Stimulated activated naive CD4-positive, alpha-beta T cell (primary cell): ENCODE measurements around the gene KPNA4.
"Not testable (repeated sequence)": the region's sequence is repeated elsewhere in the genome, so short reads cannot be mapped to it uniquely, and the experiment has no call there.

Experiments
- DNase-seq, 6 experiments: peaks; one replicate each; lab custom pipeline; 2025; lab: John Stamatoyannopoulos, UW

The KPNA4 gene

DNA sequence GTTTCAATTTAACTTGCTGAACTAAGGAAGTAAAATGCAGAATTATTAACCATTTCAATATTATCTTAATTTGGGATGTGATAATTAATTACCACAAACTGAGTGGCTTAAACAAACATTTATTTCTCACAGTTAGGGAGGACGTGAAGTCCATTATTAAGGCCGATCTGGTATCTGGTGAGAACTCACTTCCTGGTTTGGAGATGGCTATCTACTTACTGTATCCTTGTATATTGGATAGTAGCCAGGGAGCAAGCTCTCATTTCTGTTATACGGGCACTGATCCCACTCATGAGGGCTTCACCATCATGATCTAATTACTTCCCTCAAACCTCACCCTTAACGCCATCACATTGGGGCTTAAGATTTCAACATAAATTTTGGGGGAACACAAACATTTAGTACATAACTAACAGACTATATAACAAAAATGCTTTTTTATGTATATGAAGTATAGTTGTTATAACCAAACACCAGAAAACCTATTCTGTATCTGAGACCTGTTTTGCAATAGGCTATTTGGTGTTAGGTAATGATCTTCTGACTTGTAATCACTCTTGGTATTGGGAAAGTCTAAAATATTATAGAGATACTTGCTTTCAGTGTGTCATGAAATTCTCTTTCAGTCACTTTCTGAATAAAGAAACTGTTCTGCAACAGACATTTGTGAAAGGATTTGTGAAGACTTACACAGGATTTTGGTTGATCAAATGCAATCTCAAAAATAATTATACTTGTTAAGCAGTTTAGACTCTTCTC lies 4.7 kb upstream of the KPNA4 start:
- DNase-seq = no peak

DNA sequence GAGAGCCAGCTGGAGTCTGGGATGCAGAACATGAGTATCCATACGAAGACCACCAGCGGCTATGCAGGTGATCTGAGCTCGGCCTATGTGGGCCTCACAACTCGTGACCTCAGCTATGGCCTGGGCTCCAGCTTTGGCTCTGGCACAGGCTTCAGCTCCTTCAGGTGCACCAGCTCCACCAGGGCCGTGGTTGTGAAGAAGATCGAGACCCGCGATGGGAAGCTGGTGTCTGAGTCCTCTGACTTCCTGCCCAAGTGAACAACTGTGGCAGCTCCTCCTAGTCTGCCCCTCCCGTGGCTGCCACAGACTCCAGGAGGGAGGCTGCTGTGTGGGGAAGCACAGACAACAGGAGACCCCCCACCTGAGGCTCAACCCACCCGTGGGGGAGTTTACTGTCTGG lies 3.6 kb upstream of the KPNA4 start:
- no peak for DNase-seq

DNA sequence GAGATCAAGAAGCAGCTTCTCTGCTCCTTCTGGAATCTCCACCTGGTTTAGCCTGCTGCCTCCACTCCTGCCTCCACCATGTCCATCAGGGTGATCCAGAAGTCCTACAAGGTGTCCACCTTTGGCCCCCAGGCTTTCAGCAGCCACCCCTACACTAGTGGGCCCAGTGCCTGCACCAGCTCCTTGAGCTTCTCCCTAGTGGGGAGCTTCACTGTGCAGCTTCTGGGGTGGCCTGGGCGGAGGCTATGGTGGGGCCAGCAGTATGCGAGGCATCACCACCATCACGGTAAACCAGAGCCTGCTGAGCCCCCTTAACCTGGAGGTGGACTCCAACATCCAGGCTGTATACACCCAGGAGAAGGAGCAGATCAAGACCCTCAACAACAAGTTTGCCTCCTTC lies 2.4 kb upstream of the KPNA4 start:
- DNase-seq = no peak

DNA sequence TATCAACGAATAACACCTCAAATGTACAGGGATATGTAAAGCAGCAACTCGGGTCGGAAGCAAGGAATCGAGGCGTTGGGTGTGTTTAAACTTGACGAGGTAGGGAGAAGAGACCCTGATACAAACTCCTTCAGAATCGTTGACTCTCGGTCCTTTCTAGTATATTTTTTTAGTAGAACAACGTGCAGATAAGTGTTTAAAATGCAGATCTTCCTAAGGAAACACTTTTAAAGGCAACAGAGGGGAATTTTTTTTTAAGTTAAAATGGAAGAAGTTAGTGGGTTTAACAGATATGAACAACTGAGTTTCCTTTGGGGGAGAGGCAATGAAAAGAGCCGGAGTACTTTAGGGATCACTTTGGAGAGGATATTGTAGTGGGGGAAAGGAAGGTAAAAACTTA lies 1.1 kb upstream of the KPNA4 start:
- DNase-seq = no peak

DNA sequence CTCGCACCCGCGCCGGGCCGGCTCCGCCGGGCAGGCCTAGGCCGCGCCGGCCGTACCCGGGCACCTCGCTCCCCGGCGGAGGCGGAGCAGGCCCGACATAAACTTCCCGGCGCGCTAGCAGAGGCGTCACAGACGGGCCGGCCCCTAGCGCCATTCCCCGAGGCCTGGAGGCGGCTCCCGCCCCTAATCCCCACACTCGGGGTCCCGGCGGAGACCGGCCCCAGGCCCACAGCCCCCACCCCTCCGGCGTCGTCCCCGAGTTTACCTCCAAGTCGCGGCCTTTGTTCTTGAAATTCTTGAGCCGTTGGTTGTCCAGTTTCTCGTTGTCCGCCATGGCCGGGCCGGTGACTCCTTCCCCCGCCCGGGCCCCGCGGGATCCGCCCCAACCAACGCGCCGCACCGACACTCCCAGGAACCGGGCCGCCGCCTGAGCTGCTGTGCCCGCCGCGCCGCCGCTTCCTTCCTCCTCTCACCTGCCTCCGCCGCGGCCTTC lies 376 bp downstream of the KPNA4 start:
- DNase-seq = peak in 3 of 6 experiments; percentile 54 to 76 (median 68)

DNA sequence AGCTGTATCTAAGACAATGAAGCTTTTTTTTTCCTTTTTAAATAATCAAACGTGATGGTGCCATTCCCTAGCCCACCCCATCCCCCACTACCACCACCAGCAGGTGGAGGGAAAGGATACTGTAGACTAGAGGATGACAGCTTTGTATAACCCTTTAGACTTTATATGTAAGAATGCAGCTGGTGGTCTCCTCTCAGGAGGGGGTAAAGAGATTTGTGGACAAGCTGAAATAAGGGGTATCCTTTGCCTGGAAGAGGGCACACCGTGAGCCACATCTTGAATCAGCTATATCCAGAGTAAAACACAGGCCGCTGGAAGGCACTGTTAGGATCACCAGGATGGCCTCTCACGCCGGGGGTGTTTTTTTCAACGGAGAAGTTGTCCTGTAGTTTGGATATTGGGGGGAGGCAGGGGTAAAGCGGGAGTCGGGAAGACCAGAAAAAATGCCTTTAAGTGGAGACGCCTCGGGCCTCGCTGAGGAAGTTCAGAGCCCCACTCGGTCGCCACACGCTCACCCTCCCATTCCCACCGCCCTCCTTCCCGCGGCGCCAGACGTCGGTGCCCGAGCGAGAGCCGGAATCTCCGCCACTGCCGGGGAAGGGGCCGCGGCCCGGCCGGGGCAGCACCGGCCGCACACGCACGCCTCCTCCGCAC lies 986 bp downstream of the KPNA4 start:
- DNase-seq = peak in 1 of 6 experiments; percentile 25

DNA sequence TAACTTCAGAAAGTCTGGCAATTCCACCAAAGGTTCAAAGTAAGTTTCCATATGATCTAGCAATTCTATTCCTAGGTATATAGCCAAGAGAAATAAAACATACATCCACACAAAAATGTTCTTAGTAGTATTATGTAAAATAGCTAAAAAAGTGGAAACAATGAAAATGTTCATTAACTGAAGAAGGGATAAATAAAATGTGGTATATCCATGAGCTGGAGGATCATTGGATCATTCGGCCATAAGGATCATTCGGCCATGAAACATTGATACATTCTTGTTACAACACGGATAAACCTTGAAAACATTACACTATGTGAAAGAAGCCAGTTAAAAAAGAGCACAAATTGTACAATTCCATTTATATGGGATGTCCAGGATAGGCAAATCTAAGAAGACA lies 2.4 kb downstream of the KPNA4 start:
- DNase-seq = no peak

DNA sequence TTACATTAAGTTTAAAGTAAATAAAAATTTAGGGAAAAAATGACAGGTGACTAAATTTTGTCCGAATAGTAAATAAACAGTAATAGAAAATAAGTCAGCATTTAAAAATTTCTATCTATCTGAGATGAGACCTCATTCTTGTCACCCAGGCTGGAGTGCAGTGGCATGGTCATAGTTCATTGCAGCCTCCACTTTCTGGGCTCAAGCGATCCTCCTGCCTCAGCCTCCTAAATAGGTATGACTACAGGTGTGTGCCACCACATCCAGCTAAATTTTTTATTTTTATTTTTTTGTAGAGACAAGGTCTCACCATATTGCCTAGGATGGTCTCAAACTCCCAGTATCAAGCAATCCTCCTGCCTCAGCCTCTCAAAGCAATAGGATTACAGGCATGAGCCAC lies 7.8 kb downstream of the KPNA4 start:
- no peak for DNase-seq

DNA sequence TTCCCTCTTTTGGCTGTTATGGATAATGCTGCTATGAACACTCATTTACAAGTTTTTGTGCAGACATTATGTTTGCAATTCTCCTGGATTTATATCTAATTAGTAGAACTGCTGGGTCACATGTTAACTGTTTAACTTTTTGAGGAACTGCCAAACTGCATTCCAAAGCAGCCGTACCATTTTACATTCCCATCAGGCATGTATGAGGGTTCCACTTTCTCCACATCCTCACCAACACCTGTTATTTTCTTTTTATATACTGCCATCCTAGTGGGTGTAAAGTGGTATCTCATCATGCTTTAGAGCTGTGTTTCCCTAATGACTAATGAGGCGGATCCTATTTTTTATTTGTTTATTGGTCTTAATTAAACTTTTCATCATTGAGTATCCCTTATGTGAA lies 9.2 kb downstream of the KPNA4 start:
- DNase-seq = no peak

DNA sequence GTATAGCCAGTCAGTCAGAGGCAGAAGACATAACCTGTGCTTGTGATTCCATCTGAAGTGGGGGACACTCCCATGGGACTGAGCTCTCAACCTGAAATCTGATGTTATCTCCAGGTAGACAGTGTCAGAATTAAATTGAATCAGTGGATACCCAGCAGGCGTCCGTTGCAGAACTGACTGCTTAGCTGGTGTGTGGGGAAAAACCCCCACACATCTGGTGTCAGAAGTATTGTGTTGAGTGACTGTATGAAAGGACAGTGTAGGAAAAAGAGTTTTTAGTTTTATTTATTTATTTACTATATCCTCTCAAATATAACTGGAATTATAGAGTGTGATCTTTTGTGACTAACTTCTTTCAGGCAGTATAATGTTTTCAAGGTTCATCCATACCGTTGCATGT lies 10.4 kb downstream of the KPNA4 start:
- DNase-seq = no peak

DNA sequence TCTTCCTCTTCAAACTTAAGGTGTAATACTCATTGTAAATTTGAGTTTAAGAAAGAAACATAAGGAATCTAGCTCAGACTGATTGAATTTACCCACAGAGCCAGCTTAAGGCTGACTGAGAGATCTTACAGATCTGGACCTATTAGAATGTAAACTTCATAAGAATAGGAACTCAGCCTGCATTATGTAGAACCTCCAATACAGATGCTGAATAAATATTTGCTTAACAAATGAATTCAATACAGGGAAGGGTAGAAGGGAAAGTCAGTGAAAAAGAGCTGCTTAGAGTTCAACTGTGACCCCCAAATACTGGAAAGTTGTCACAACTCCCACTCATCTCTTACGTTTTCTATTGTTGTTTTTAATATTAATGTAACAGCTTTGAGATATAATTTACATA lies 11.5 kb downstream of the KPNA4 start:
- no peak for DNase-seq

DNA sequence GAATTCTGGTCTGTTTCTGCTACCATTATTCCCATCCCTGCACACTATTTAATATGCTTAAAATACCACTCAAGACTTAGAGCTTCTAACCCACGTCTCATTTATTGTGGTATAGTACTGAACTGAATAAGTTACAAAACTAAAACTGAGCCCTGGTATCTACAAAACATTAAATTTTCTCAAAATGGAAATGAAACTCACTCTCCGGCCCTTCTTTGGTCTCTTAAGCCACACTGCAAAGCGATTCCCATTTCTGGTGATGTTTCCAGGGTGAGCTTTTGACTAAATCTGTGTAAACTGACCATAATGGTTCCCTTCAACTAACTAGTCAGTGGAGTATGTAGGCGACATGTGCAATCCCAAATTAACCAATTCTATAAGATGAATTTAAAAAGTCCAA lies 18.6 kb downstream of the KPNA4 start:
- no peak for DNase-seq

DNA sequence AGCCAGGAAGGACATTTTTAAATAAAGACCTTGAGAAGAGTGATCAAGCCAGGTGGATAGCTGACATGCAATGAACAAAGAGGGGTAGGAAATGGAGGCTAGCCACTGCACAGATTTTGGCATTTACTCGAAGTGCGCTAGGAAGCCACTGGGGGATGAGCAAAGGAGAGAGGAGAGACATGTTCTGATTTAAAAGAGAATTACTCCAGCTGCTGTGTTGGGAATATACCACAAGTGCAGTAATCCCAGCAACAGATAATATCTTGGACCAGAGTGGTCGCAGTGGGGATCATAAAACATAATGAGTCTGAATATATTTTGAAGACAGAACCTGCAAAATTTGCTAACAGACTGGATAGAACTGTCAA lies 19.9 kb downstream of the KPNA4 start:
- no peak for DNase-seq

DNA sequence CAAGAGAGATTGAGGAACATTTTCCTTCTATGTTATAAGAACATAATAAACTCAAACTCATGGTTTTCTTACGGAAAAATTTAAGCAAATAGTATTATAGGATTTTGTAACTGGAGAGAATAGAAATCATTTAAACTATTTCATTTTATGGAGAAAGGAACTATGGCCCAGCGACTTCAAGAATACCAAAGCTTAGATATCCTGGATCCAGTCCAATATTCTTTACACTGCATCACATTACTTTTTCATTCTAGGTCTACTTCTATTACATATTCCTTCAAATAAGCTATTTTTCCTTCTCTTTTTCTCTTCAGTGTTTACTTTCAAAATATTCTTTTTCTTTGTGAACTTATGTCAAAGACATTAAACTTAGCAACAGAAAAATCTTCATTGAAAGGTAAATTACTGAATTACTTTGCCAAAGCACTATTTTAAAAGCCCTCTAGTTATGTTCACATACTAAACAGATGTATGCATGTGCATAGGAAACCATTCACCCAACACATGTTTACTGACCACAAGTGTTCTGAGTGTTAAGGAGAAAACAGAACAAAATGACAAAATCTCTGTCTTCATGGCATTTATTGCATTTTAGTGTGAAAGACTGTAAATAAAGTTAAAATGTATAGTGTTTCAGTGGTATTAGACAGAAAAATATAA lies 20.4 kb downstream of the KPNA4 start:
- no peak for DNase-seq

DNA sequence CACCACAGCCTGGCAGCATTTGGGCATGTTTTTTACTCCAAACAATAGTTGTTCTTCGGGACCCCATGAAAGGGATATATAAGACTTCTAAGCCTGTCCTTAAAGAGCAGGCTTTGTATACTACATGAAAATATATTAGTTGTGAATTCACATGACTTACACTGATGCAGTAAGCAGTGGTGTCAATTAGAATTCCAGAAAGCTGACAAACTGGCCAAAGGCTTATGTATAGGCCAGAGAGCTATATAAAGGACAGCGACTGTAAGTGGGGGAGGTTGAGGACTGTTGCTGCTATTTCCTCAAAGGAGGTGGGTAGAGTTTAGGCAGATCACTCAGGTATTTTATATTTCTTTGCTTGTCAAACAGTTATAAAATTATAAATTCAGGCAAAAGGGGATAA lies 24.8 kb downstream of the KPNA4 start:
- DNase-seq = no peak

DNA sequence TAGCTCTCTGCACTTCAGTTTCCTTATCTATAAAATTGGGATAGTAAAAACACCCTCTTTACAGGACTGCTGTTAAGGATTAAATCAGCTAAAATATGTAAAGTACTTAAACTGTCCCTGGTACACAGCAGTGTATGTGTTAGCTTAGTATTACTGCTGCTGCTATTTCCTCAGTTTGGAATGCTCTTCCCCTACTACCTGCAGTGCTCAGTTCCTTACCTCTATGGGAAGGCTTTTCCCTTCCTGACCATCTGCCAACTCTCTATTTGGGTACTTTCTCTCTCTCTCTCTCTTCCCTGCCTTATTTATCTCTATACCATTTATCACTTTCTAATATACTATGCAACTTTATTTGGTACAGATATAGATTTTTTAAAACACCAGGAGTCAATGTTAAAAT lies 26.5 kb downstream of the KPNA4 start:
- DNase-seq = no peak

DNA sequence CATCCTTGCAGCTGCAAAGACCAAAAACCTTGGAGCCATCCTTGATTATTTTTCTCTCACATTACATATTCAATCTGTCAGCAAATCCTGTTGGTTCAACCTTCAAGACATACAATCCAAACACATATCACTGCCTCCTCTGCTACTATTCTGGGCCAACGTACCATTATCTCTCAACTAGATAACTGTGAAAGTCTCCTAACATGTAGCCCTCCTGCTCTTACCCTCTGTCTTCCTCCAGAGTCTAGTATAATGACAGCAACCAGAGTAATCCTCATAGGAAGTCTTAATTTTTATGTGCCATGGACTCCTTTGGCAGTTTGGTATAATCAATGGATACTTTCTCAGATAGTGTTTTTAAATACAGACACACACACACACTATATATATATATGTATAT lies 27.6 kb downstream of the KPNA4 start:
- no peak for DNase-seq

DNA sequence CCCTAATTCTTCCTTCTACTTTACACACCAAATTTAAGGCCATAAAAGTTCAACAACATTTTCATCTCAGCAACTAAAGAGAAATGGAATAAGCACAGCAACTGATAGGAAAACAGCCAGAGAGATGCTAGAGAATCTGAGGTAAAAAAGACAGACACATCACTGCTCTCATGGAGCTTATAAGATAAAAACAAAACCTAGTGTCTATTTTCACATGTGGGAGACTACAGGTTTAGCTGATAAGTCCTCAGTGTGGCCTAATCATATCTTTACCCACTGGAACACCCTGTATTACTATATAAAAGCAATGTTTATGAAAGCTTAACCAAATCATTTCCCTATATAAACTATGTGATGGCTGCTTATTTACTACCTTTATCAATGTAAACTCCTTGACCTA lies 33.0 kb downstream of the KPNA4 start:
- DNase-seq = no peak

DNA sequence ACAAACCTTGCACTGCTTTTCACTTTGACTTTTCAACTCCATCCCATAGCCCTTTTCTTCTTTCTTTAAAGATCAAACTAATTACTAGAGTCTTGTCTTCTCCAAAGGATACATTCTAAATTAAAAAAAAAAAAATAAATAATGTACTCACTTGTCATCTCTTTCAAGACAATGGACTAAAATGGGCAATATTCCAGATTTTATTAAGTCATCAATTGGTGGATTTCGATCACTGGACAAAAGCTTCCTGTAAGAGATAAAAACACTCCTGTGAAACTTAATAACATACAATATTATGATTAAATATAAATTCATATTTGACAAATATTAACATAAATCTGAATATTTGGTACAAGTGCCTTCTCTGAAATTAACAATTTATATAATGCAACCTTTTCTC lies 34.1 kb downstream of the KPNA4 start:
- DNase-seq = no peak

DNA sequence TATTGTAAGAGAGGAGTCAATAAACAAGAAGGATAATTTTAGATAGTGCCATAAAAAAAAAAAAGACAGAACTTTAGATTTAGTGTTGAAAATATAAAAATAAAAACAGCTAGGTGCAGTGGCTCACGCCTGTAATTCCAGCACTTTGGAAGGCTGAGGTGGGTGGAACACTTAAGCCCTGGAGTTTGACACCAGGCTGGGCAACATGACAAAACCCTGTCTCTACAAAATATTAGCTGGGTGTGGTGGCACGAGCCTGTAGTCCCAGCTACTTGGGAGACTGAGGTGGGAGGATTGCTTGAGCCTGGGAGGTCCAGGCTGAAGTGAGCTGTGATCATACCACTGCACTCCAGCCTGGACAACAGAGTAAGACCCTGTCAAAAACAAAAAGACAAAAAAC lies 49.0 kb downstream of the KPNA4 start:
- DNase-seq = not testable (repeated sequence)

DNA sequence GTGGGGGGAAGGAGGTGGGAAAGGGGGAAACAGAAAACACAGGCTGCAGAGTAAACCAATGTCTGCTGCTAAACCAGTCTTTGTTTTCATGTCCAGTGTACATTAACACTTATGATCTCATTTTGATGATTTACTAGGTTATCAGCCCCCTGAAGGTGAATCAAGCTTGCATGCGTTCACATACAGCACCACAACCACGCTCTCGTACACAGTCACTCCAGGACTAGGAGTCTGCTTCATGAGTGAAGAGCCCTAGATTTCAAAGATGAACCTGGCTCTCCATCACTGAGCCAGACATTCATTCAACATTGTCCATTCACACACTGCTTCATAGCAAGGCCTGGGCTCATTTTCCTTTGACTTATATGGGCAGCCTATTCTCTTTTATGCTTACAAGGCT lies 64.0 kb downstream of the KPNA4 start:
- DNase-seq = no peak

DNA sequence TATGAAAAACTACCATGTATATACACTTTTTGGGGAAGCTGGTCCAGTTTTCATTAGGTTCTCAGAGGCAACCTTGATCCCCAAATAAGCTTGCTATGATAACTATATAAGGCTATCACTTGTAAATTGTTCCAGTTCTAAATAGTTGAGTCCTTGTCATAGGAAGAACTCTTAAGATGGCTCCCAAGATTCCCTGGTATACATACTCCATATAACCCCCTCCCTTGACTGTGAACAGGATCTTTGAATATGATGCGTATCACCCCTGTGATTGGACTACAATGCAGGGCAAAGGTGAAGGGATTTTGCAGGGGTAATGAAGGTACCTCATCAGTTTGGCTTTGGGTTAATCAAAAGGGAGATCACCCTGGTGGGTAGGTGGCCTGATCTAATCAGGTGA lies 67.2 kb downstream of the KPNA4 start:
- DNase-seq = no peak

DNA sequence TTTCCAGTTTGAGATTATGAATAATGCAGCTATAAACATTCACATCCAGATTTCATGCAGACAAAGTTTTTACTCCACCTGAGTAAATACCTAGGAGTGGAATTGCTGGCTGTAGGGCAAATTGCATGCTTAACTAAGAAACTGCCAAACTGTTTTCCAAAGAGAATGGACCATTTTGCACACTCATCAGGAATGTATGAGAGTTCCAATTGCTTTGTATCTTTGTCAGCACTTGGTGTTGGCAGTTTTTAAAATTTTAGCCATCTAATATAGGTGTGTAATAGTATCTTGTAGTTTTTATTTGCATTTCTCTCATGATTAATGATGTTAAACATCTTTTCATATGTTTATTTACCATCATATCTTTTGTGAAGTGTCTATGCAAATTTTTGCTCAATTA lies 75.2 kb downstream of the KPNA4 start:
- no peak for DNase-seq
